ENCODE data around the gene INO80D. TPM values are rescaled to one million over a fixed set of nuclear protein-coding genes. Genes with fewer than 3 reads are reported as not detected.

Gene INO80D
- total RNA-seq, 1 experiment from 2014 or later = 8.8 TPM

GRCh38 chr2:206002440-206002839, 83.5 kb downstream of the INO80D start:
- intact Hi-C loops (cut with micrococcal nuclease) = loop anchor here (10.0 kb wide), 1 partner anchor 262 kb away; no protein-coding TSS in a partner anchor
- no peaks in the 10 kb centered on the region for H3K9me2 ChIP-seq (replicated peaks; ENCODE audit: low read length)
- H3F3A ChIP-seq (ENCODE audit: low read length, unreplicated experiment) = no peaks in the 10 kb centered on the region
- H3K36me3 ChIP-seq (ENCODE audit: low read depth, low read length) = peaks cover 13% of the 10 kb centered on the region
- no peaks in the 10 kb centered on the region for H3K9me3 ChIP-seq (ENCODE audit: low read length)
- ChIA-PET CTCF (no interaction called here), POLR2A (ENCODE audit: unreplicated experiment) (no interaction called here)
- no peaks in the 10 kb centered on the region for H3K4me1 ChIP-seq (ENCODE audit: insufficient read depth, low read length)
- no peak overlapping the region for H3K27ac ChIP-seq (ENCODE audit: low read length)
- H3K9ac ChIP-seq (ENCODE audit: low read length) = no peak overlapping the region
- TF ChIP-seq EZH2 (IDR thresholded peaks at IDR 0.05; ENCODE audit: low read length, unreplicated experiment) = no peak
- TF ChIP-seq CTCF (conservative IDR thresholded peaks at IDR 0.05; ENCODE audit: low read depth, low read length) = no peak
- TF ChIP-seq EZH2phosphoT487 (IDR thresholded peaks at IDR 0.05; ENCODE audit: borderline replicate concordance, low read length) = no peak
- DNase-seq = no peak
- no peak overlapping the region for H2AFZ ChIP-seq (ENCODE audit: low read length)
- H4K20me1 ChIP-seq (ENCODE audit: low read length) = no peaks in the 10 kb centered on the region
- H3K79me2 ChIP-seq (ENCODE audit: low read length) = no peaks in the 10 kb centered on the region
- no peak overlapping the region for H3K4me3 ChIP-seq (ENCODE audit: low read length)
- no peak for ATAC-seq
- H3K27me3 ChIP-seq (ENCODE audit: low read length) = no peaks in the 10 kb centered on the region
- BruUV-seq (replicated peaks) = no TSS peak
- H3K4me2 ChIP-seq (ENCODE audit: low read length) = no peak overlapping the region

- DNase-seq (no peak), ATAC-seq (no peak)
- POLR2A ChIA-PET (ENCODE audit: unreplicated experiment) = no interaction called here
- H3F3A ChIP-seq (ENCODE audit: low read length, unreplicated experiment) = no peaks in the 10 kb centered on the region
- no peak overlapping the region for H3K9ac ChIP-seq (ENCODE audit: low read length)
- CTCF ChIA-PET = no interaction called here
- H3K79me2 ChIP-seq (ENCODE audit: low read length) = no peaks in the 10 kb centered on the region
- no peaks in the 10 kb centered on the region for H3K27me3 ChIP-seq (ENCODE audit: low read length)
- no peaks in the 10 kb centered on the region for H3K9me3 ChIP-seq (ENCODE audit: low read length)
- BruUV-seq (replicated peaks) = no TSS peak
- no peak overlapping the region for H3K27ac ChIP-seq (ENCODE audit: low read length)
- intact Hi-C loops (cut with micrococcal nuclease) = loop anchor here (10.0 kb wide), 1 partner anchor 263 kb away; no protein-coding TSS in a partner anchor
- peaks cover 9% of the 10 kb centered on the region; the same call in 1 of the 2 replicates for H3K36me3 ChIP-seq (ENCODE audit: low read depth, low read length)
- TF ChIP-seq EZH2 (IDR thresholded peaks at IDR 0.05; ENCODE audit: low read length, unreplicated experiment) (no peak), EZH2phosphoT487 (IDR thresholded peaks at IDR 0.05; ENCODE audit: borderline replicate concordance, low read length) (no peak), CTCF (conservative IDR thresholded peaks at IDR 0.05; ENCODE audit: low read depth, low read length) (no peak)
- no peak overlapping the region for H2AFZ ChIP-seq (ENCODE audit: low read length)
- no peaks in the 10 kb centered on the region for H3K9me2 ChIP-seq (replicated peaks; ENCODE audit: low read length)
- no peaks in the 10 kb centered on the region for H3K4me1 ChIP-seq (ENCODE audit: insufficient read depth, low read length)
- H3K4me2 ChIP-seq (ENCODE audit: low read length) = no peak overlapping the region
- H4K20me1 ChIP-seq (ENCODE audit: low read length) = no peaks in the 10 kb centered on the region
- H3K4me3 ChIP-seq (ENCODE audit: low read length) = no peak overlapping the region
These were observed 84.1 kb downstream of the INO80D start for GRCh38 chr2:206001912-206002311.

- Histone ChIP-seq H3K9me3 (ENCODE audit: low read length) (no peaks in the 10 kb centered on the region), H3K4me1 (ENCODE audit: insufficient read depth, low read length) (no peaks in the 10 kb centered on the region), H3K9ac (ENCODE audit: low read length) (no peak overlapping the region), H3K36me3 (ENCODE audit: low read depth, low read length) (peaks cover 8% of the 10 kb centered on the region; the same call in 1 of the 2 replicates), H3K27me3 (ENCODE audit: low read length) (no peaks in the 10 kb centered on the region), H3F3A (ENCODE audit: low read length, unreplicated experiment) (no peaks in the 10 kb centered on the region), H3K4me2 (ENCODE audit: low read length) (no peak overlapping the region), H3K4me3 (ENCODE audit: low read length) (no peak overlapping the region), H3K9me2 (replicated peaks; ENCODE audit: low read length) (no peaks in the 10 kb centered on the region), H3K79me2 (ENCODE audit: low read length) (no peaks in the 10 kb centered on the region), H2AFZ (ENCODE audit: low read length) (no peak overlapping the region), H3K27ac (ENCODE audit: low read length) (no peak overlapping the region), H4K20me1 (ENCODE audit: low read length) (no peaks in the 10 kb centered on the region)
- CTCF ChIA-PET = no interaction called here
- no TSS peak for BruUV-seq (replicated peaks)
- POLR2A ChIA-PET (ENCODE audit: unreplicated experiment) = no interaction called here
- ATAC-seq = no peak
- no peak for TF ChIP-seq EZH2phosphoT487 (IDR thresholded peaks at IDR 0.05; ENCODE audit: borderline replicate concordance, low read length)
- TF ChIP-seq CTCF (conservative IDR thresholded peaks at IDR 0.05; ENCODE audit: low read depth, low read length) = no peak
- no peak for TF ChIP-seq EZH2 (IDR thresholded peaks at IDR 0.05; ENCODE audit: low read length, unreplicated experiment)
- no peak for DNase-seq
- intact Hi-C loops (cut with micrococcal nuclease) = loop anchor here (10.0 kb wide), 1 partner anchor 264 kb away; no protein-coding TSS in a partner anchor
These were observed 85.2 kb downstream of the INO80D start for GRCh38 chr2:206000776-206001175.
